ENCODE results near the gene MICAL2. TPM values are rescaled to one million over a fixed set of nuclear protein-coding genes. Genes with fewer than 3 reads are reported as not detected.

Gene MICAL2, protein sequence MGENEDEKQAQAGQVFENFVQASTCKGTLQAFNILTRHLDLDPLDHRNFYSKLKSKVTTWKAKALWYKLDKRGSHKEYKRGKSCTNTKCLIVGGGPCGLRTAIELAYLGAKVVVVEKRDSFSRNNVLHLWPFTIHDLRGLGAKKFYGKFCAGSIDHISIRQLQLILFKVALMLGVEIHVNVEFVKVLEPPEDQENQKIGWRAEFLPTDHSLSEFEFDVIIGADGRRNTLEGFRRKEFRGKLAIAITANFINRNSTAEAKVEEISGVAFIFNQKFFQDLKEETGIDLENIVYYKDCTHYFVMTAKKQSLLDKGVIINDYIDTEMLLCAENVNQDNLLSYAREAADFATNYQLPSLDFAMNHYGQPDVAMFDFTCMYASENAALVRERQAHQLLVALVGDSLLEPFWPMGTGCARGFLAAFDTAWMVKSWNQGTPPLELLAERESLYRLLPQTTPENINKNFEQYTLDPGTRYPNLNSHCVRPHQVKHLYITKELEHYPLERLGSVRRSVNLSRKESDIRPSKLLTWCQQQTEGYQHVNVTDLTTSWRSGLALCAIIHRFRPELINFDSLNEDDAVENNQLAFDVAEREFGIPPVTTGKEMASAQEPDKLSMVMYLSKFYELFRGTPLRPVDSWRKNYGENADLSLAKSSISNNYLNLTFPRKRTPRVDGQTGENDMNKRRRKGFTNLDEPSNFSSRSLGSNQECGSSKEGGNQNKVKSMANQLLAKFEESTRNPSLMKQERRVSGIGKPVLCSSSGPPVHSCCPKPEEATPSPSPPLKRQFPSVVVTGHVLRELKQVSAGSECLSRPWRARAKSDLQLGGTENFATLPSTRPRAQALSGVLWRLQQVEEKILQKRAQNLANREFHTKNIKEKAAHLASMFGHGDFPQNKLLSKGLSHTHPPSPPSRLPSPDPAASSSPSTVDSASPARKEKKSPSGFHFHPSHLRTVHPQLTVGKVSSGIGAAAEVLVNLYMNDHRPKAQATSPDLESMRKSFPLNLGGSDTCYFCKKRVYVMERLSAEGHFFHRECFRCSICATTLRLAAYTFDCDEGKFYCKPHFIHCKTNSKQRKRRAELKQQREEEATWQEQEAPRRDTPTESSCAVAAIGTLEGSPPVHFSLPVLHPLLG
- total RNA-seq, result 100 to 1,000 TPM in 1 of 2 donors, 10 to 100 TPM in 1; 13.1 to 285 TPM

GRCh38 chr11:12110201-12110713 is at the start of gene MICAL2:
Gene MICAL2, plus strand, starts transcription at chr11:12110590. Its CDS starts 51,566 bp downstream, at chr11:12162156.
- Histone ChIP-seq H3K9me3 (no peaks in the 10 kb centered on the region), H3K36me3 (no peaks in the 10 kb centered on the region), H3K4me1 (replicated peaks) (no peaks in the 10 kb centered on the region), H3K4me3 (peak within 1 kb of the TSS; percentile 78 to 81), H3K27me3 (replicated peaks; ENCODE audit: insufficient read depth) (no peaks in the 10 kb centered on the region), H3K27ac (peak within 1 kb of the TSS; percentile 67 to 81)
- peak; percentile 83 for DNase-seq (ENCODE audit: low spot score)
- peak; percentile 39 for TF ChIP-seq POLR2AphosphoS5 (IDR thresholded peaks at IDR 0.05)
- TF ChIP-seq, protein P1, sequence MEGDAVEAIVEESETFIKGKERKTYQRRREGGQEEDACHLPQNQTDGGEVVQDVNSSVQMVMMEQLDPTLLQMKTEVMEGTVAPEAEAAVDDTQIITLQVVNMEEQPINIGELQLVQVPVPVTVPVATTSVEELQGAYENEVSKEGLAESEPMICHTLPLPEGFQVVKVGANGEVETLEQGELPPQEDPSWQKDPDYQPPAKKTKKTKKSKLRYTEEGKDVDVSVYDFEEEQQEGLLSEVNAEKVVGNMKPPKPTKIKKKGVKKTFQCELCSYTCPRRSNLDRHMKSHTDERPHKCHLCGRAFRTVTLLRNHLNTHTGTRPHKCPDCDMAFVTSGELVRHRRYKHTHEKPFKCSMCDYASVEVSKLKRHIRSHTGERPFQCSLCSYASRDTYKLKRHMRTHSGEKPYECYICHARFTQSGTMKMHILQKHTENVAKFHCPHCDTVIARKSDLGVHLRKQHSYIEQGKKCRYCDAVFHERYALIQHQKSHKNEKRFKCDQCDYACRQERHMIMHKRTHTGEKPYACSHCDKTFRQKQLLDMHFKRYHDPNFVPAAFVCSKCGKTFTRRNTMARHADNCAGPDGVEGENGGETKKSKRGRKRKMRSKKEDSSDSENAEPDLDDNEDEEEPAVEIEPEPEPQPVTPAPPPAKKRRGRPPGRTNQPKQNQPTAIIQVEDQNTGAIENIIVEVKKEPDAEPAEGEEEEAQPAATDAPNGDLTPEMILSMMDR (IDR thresholded peaks at IDR 0.05), result no peak
- peak; percentile 85 for TF ChIP-seq POLR2A (IDR thresholded peaks at IDR 0.05)
- intact Hi-C loops (cut with DNase I), result no loop called here
- WGBS, result under 1% methylated on average over 41 of the region's 56 CpGs

DNA sequence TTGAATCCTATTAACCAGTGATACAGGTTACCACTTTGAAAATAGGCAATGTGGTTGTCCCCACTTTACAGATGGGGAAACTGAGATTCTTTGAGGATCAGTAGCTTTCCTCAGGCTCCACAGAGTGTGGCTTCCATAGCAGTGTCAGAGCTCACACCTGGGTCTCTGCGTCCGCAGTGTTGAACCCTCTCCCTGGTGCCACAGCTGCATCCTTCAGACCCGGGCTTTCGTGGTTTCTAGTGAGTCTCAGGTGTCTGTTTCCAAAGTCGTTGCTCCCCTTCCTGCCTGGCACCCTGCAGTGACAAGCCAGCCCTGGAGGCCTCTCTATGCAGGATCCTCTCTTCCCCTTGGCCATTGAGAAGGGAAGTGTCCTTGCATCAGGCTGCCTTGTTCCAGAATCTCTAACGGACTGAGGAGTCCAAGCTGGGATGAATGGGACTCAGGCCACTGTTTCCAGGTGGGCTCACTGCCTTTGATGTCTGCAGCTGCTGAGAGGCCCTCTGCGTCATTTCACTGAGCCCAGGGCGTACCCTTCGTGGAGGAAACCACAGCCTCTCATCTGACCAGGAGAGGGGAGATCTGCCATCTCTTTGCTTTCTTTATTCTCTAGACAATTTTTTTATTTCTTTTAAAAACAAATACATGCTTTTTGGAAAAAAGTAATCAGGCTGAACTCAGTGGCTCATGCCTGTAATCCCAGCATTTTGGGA is 48.4 kb upstream of the MICAL2 start:
- H3K36me3 ChIP-seq, result no peaks in the 10 kb centered on the region
- H3K4me1 ChIP-seq (replicated peaks), result peaks cover 4% of the 10 kb centered on the region
- intact Hi-C loops (cut with DNase I), result no loop called here
- TF ChIP-seq POLR2A (IDR thresholded peaks at IDR 0.05) (no peak), POLR2AphosphoS5 (IDR thresholded peaks at IDR 0.05) (no peak)
- TF ChIP-seq, protein P1 (IDR thresholded peaks at IDR 0.05), result no peak
- no peak overlapping the region for H3K27ac ChIP-seq
- DNase-seq (ENCODE audit: low spot score), result no peak
- H3K27me3 ChIP-seq (replicated peaks; ENCODE audit: insufficient read depth), result no peaks in the 10 kb centered on the region
- WGBS, result 81% methylated on average over 9 of the region's 9 CpGs
- no peaks in the 10 kb centered on the region for H3K9me3 ChIP-seq
- no peak overlapping the region for H3K4me3 ChIP-seq

DNA sequence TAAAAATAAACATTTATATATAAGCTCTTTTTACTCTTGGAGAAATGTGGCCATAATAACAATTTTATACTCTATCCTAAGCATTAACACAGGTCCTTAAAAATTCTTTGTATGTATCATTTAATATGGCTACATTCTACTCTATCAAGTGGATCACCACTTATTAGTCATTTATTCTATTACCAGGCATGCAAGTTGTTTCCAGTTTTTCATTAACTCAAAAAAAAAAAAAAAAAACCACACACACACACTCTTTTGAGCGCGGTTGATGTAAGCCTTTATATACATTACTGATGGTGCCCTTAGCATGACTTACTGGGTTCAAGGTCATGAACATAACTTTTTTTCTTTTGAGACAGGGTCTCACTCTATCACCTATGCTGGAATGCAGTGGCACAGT is 47.1 kb upstream of the MICAL2 start:
- no peaks in the 10 kb centered on the region for H3K9me3 ChIP-seq
- H3K4me1 ChIP-seq (replicated peaks), result peaks cover 13% of the 10 kb centered on the region
- no peak overlapping the region for H3K4me3 ChIP-seq
- H3K36me3 ChIP-seq, result no peaks in the 10 kb centered on the region
- WGBS, result 96% methylated on average over 2 of the region's 2 CpGs
- TF ChIP-seq POLR2A (IDR thresholded peaks at IDR 0.05) (no peak), POLR2AphosphoS5 (IDR thresholded peaks at IDR 0.05) (no peak)
- TF ChIP-seq, protein P1 (IDR thresholded peaks at IDR 0.05), result no peak
- intact Hi-C loops (cut with DNase I), result no loop called here
- DNase-seq (ENCODE audit: low spot score), result no peak
- no peak overlapping the region for H3K27ac ChIP-seq
- H3K27me3 ChIP-seq (replicated peaks; ENCODE audit: insufficient read depth), result no peaks in the 10 kb centered on the region

DNA sequence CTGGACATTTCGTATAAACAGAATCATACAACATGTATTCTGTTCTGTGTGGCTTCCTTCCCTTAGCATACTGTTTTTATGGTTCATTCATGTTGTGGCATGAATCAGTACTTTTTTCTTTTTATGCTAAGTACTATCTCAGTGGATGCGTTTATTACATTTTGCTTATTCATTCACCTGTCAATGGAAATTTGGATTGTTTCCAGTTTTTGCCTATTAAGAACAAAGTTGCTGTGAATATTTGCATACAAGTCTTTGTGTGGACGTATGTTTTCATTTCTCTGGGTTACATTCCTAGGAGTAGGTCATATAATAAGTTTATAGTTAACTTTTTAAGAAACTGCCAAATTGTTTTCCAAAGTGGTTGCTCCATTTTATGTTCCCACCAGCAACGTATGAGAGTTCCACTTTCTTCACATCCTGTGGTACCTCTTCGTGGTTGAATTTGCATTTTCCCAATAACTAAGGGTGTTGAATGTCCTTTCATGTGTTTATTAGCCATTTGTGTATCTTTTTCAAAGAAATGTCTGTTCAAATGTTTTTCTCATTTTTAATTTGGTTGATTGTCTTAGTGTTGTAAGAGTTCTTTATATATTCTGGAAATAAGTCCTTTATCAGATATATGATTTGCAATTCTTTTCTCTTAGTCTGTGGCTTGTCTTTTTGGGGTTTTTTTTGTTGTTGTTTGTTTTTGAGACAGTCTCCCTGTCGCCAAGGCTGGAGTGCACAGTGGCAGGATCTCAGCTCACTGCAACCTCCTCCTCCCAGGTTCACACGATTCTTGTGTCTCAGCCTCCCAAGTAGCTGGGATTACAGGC is 46.0 kb upstream of the MICAL2 start:
- Histone ChIP-seq H3K27me3 (replicated peaks; ENCODE audit: insufficient read depth) (no peaks in the 10 kb centered on the region), H3K4me1 (replicated peaks) (peaks cover 13% of the 10 kb centered on the region), H3K9me3 (no peaks in the 10 kb centered on the region), H3K36me3 (no peaks in the 10 kb centered on the region), H3K27ac (no peak overlapping the region), H3K4me3 (no peak overlapping the region)
- intact Hi-C loops (cut with DNase I), result no loop called here
- TF ChIP-seq POLR2AphosphoS5 (IDR thresholded peaks at IDR 0.05) (no peak), POLR2A (IDR thresholded peaks at IDR 0.05) (no peak)
- no peak for DNase-seq (ENCODE audit: low spot score)
- 75% methylated on average over 7 of the region's 7 CpGs for WGBS
